ENCODE data around the gene PHACTR4. TPM values are rescaled to one million over a fixed set of nuclear protein-coding genes. Genes with fewer than 3 reads are reported as not detected.

The PHACTR4 gene
- total RNA-seq, 1 experiment from 2014 or later: 9.1 TPM

GRCh38 chr1:28401760-28402159 is 32.2 kb downstream of the PHACTR4 start:
- Histone ChIP-seq H3K79me2 (ENCODE audit: low read length) (peaks cover 57% of the 10 kb centered on the region), H3K4me2 (ENCODE audit: low read length) (no peak overlapping the region), H3K27ac (ENCODE audit: low read length) (no peak overlapping the region), H4K20me1 (ENCODE audit: low read length) (no peaks in the 10 kb centered on the region), H3K4me3 (ENCODE audit: low read length) (no peak overlapping the region), H2AFZ (ENCODE audit: low read length) (no peak overlapping the region), H3K4me1 (ENCODE audit: insufficient read depth, low read length) (no peaks in the 10 kb centered on the region), H3F3A (ENCODE audit: low read length, unreplicated experiment) (no peaks in the 10 kb centered on the region), H3K27me3 (ENCODE audit: low read length) (no peaks in the 10 kb centered on the region), H3K36me3 (ENCODE audit: low read depth, low read length) (no peaks in the 10 kb centered on the region), H3K9me2 (replicated peaks; ENCODE audit: low read length) (no peaks in the 10 kb centered on the region), H3K9me3 (ENCODE audit: low read length) (no peaks in the 10 kb centered on the region), H3K9ac (ENCODE audit: low read length) (no peak overlapping the region)
- ATAC-seq (no peak), DNase-seq (no peak)
- ChIA-PET CTCF (no interaction called here), POLR2A (ENCODE audit: unreplicated experiment) (interaction anchor here (0.6 kb wide), 1 partner anchor 104 kb away, joined by 5 read pairs; no protein-coding TSS in a partner anchor)
- BruUV-seq (replicated peaks): no TSS peak
- TF ChIP-seq EZH2 (IDR thresholded peaks at IDR 0.05; ENCODE audit: low read length, unreplicated experiment) (no peak), CTCF (conservative IDR thresholded peaks at IDR 0.05; ENCODE audit: low read depth, low read length) (no peak), EZH2phosphoT487 (IDR thresholded peaks at IDR 0.05; ENCODE audit: borderline replicate concordance, low read length) (no peak)
- intact Hi-C loops (cut with micrococcal nuclease): no loop called here

DNA sequence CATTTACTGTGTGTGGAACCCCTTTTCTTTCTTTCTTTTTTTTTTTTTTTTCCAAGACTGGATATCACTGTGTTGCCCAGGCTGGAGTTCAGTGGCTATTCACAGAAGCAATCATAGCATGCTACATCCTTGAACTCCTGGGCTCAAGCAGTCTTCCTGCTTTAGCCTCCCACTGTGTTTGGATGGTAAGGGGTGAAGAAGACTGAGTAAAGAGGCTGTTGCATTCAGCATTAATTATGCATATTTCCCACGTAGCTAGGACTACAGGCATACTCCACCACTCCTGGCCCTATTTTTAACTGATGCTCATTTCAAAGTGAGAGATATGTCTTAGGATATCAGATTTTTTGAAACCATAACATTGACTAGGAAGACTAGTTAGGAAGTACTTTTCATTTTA is 39.5 kb downstream of the PHACTR4 start:
- H3K27ac ChIP-seq (ENCODE audit: low read length): no peak overlapping the region
- no peak overlapping the region for H3K4me2 ChIP-seq (ENCODE audit: low read length)
- ATAC-seq: no peak
- TF ChIP-seq EZH2 (IDR thresholded peaks at IDR 0.05; ENCODE audit: low read length, unreplicated experiment) (no peak), CTCF (conservative IDR thresholded peaks at IDR 0.05; ENCODE audit: low read depth, low read length) (no peak)
- intact Hi-C loops (cut with micrococcal nuclease): loop anchor here (1.0 to 5.0 kb wide), 3 partner anchors 52 to 193 kb away; no protein-coding TSS in a partner anchor
- DNase-seq: no peak
- H2AFZ ChIP-seq (ENCODE audit: low read length): no peak overlapping the region
- no peaks in the 10 kb centered on the region for H3K9me3 ChIP-seq (ENCODE audit: low read length)
- H3K9me2 ChIP-seq (replicated peaks; ENCODE audit: low read length): no peaks in the 10 kb centered on the region
- H3K36me3 ChIP-seq (ENCODE audit: low read depth, low read length): no peaks in the 10 kb centered on the region
- H3K27me3 ChIP-seq (ENCODE audit: low read length): no peaks in the 10 kb centered on the region
- BruUV-seq (replicated peaks): no TSS peak
- H3K79me2 ChIP-seq (ENCODE audit: low read length): peaks cover 23% of the 10 kb centered on the region
- H3K9ac ChIP-seq (ENCODE audit: low read length): no peak overlapping the region
- ChIA-PET POLR2A (ENCODE audit: unreplicated experiment) (no interaction called here), CTCF (no interaction called here)
- H3K4me1 ChIP-seq (ENCODE audit: insufficient read depth, low read length): no peaks in the 10 kb centered on the region
- no peaks in the 10 kb centered on the region for H4K20me1 ChIP-seq (ENCODE audit: low read length)
- no peak overlapping the region for H3K4me3 ChIP-seq (ENCODE audit: low read length)
- H3F3A ChIP-seq (ENCODE audit: low read length, unreplicated experiment): no peaks in the 10 kb centered on the region

DNA sequence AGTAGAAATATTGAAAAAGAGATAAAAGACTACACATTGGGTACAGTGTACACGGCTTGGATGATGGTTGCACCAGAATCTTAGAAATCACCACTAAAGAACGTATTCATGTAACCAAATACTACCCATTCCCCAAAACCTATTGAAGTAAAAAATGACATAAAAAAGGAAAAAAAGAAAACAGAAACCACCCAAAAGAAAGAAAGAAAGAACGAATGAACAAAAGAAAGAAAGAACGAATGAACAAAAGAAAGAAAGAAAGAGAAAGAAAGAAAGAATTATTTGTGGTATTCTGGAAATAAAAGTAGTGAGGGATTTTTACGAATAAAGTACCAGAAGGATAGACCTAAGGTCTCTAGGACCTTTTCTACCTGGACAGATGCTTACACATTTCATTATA is 42.1 kb downstream of the PHACTR4 start:
- no peak for ATAC-seq
- Histone ChIP-seq H3K4me1 (ENCODE audit: insufficient read depth, low read length) (peaks cover 11% of the 10 kb centered on the region), H3K9me3 (ENCODE audit: low read length) (no peaks in the 10 kb centered on the region), H3F3A (ENCODE audit: low read length, unreplicated experiment) (no peaks in the 10 kb centered on the region), H3K9ac (ENCODE audit: low read length) (no peak overlapping the region), H3K27ac (ENCODE audit: low read length) (no peak overlapping the region), H3K79me2 (ENCODE audit: low read length) (0 out of 2 replicates have a peak, but pooled peaks cover 11% of the 10 kb centered on the region), H3K4me2 (ENCODE audit: low read length) (no peak overlapping the region), H4K20me1 (ENCODE audit: low read length) (no peaks in the 10 kb centered on the region), H3K9me2 (replicated peaks; ENCODE audit: low read length) (no peaks in the 10 kb centered on the region), H3K27me3 (ENCODE audit: low read length) (no peaks in the 10 kb centered on the region), H2AFZ (ENCODE audit: low read length) (no peak overlapping the region), H3K36me3 (ENCODE audit: low read depth, low read length) (no peaks in the 10 kb centered on the region), H3K4me3 (ENCODE audit: low read length) (no peak overlapping the region)
- TF ChIP-seq EZH2 (IDR thresholded peaks at IDR 0.05; ENCODE audit: low read length, unreplicated experiment) (no peak), CTCF (conservative IDR thresholded peaks at IDR 0.05; ENCODE audit: low read depth, low read length) (no peak), EZH2phosphoT487 (IDR thresholded peaks at IDR 0.05; ENCODE audit: borderline replicate concordance, low read length) (no peak)
- CTCF ChIA-PET: no interaction called here
- intact Hi-C loops (cut with micrococcal nuclease): no loop called here
- no peak for DNase-seq
- POLR2A ChIA-PET (ENCODE audit: unreplicated experiment): no interaction called here
- BruUV-seq (replicated peaks): no TSS peak
